ENCODE results near the gene TRIM40. TPM values are rescaled to one million over a fixed set of nuclear protein-coding genes. Genes with fewer than 3 reads are reported as not detected.

Gene TRIM40
- total RNA-seq, 1 experiment from 2014 or later = not detected

- DNase-seq (ENCODE audit: low read depth, low spot score) (no peak), ATAC-seq (no peak)
- no TSS peak for BruUV-seq (replicated peaks)
- CTCF ChIA-PET = no interaction called here
- peaks cover 16% of the 10 kb centered on the region for H3K4me1 ChIP-seq (ENCODE audit: control insufficient read depth, insufficient read depth, low read length)
- no peak overlapping the region for H3K27ac ChIP-seq (ENCODE audit: low read length)
- no peaks in the 10 kb centered on the region for H3K9me3 ChIP-seq (ENCODE audit: control insufficient read depth, insufficient read depth, low read depth, low read length)
- peaks cover 7% of the 10 kb centered on the region for H3K27me3 ChIP-seq (ENCODE audit: control insufficient read depth, insufficient read depth, low read length)
- POLR2A ChIA-PET = no interaction called here
- no peak overlapping the region for H3K4me3 ChIP-seq (ENCODE audit: low read depth in 2 of 2, low read length in 2 of 2)
- TF ChIP-seq POLR2AphosphoS5 (IDR thresholded peaks at IDR 0.05; ENCODE audit: low read depth, low read length) (no peak), CTCF (IDR thresholded peaks at IDR 0.05) (no peak), SIN3A (IDR thresholded peaks at IDR 0.05; ENCODE audit: borderline replicate concordance, insufficient read depth, low read depth, low read length) (no peak), REST (IDR thresholded peaks at IDR 0.05; ENCODE audit: insufficient read depth in 1 of 2, low read depth in 2 of 2, low read length in 1 of 2) (no peak), TCF7L2 (IDR thresholded peaks at IDR 0.05; ENCODE audit: low read depth, low read length) (no peak)
- H3K36me3 ChIP-seq (ENCODE audit: control insufficient read depth, insufficient read depth, low read length) = no peaks in the 10 kb centered on the region
- in situ Hi-C loops (cut with HindIII; ENCODE audit: low pct_unique_long_range_greater_than_20kb, low sequenced_read_pairs) (no loop called here), intact Hi-C loops (cut with micrococcal nuclease; ENCODE audit: unreplicated experiment) (no loop called here)
Observed at GRCh38 chr6:30097902-30098768, 37.8 kb upstream of the TRIM40 start.

GRCh38 chr6:30100154-30100553, 35.8 kb upstream of the TRIM40 start:
- intact Hi-C loops (cut with micrococcal nuclease; ENCODE audit: unreplicated experiment) = no loop called here
- H3K36me3 ChIP-seq (ENCODE audit: control insufficient read depth, insufficient read depth, low read length) = no peaks in the 10 kb centered on the region
- no peaks in the 10 kb centered on the region for H3K9me3 ChIP-seq (ENCODE audit: control insufficient read depth, insufficient read depth, low read depth, low read length)
- H3K4me1 ChIP-seq (ENCODE audit: control insufficient read depth, insufficient read depth, low read length) = peaks cover 16% of the 10 kb centered on the region
- H3K27me3 ChIP-seq (ENCODE audit: control insufficient read depth, insufficient read depth, low read length) = peaks cover 7% of the 10 kb centered on the region
- H3K27ac ChIP-seq (ENCODE audit: low read length) = no peak overlapping the region
- in situ Hi-C loops (cut with HindIII; ENCODE audit: low pct_unique_long_range_greater_than_20kb, low sequenced_read_pairs) = no loop called here
- POLR2A ChIA-PET = no interaction called here
- no peak for DNase-seq (ENCODE audit: low read depth, low spot score)
- CTCF ChIA-PET = no interaction called here
- TF ChIP-seq REST (IDR thresholded peaks at IDR 0.05; ENCODE audit: insufficient read depth in 1 of 2, low read depth in 2 of 2, low read length in 1 of 2) = no peak
- TF ChIP-seq SIN3A (IDR thresholded peaks at IDR 0.05; ENCODE audit: borderline replicate concordance, insufficient read depth, low read depth, low read length) = no peak
- TF ChIP-seq CTCF (IDR thresholded peaks at IDR 0.05) = no peak
- no peak for TF ChIP-seq POLR2AphosphoS5 (IDR thresholded peaks at IDR 0.05; ENCODE audit: low read depth, low read length)
- no peak for TF ChIP-seq TCF7L2 (IDR thresholded peaks at IDR 0.05; ENCODE audit: low read depth, low read length)
- peak overlapping the region in 1 of 2 experiments; percentile 78; a peak in 1 of 4 replicates for H3K4me3 ChIP-seq (ENCODE audit: low read depth in 2 of 2, low read length in 2 of 2)
- ATAC-seq = no peak
- no TSS peak for BruUV-seq (replicated peaks)

All from Panc1 (cell line).